HG02973 (cell line): Measurements from ENCODE around the gene TNIK.
"Not testable (repeated sequence)": the region's sequence is repeated elsewhere in the genome, so short reads cannot be mapped to it uniquely, and the experiment has no call there.

Source experiments
- ATAC-seq: cut with Tn5 transposase; IDR thresholded peaks from one replicate; pipeline ENCODE4 v1.9.1; 2021; ENCODE audit warnings: moderate library complexity; ENCODE audit not compliant: unreplicated experiment

Gene TNIK

DNA sequence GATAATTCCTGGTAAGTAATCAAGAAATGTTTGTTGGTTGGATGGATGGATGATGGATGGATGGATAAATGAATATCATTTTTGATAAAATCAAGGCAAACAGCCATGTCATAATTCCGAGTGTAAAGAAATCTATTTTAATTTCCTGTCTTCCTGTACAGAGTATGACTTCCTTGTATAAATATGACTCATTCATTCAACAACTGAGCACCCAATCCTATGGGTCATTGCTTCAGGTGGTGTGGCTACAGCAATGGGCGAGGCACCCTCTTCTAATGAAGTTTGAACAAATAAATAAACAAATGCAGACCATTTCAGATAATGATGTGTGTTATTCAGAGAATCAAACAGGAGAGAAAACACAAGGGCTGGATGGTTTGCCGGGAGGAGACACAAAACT, 198.7 kb downstream of the TNIK start:
- no peak for ATAC-seq

GRCh38 chr3:171260899-171261298, 199.3 kb downstream of the TNIK start:
- no peak for ATAC-seq

- ATAC-seq: no peak
Measured at GRCh38 chr3:171260466-171260865, 199.7 kb downstream of the TNIK start.

GRCh38 chr3:171258316-171258715, 201.9 kb downstream of the TNIK start:
- no peak for ATAC-seq

DNA sequence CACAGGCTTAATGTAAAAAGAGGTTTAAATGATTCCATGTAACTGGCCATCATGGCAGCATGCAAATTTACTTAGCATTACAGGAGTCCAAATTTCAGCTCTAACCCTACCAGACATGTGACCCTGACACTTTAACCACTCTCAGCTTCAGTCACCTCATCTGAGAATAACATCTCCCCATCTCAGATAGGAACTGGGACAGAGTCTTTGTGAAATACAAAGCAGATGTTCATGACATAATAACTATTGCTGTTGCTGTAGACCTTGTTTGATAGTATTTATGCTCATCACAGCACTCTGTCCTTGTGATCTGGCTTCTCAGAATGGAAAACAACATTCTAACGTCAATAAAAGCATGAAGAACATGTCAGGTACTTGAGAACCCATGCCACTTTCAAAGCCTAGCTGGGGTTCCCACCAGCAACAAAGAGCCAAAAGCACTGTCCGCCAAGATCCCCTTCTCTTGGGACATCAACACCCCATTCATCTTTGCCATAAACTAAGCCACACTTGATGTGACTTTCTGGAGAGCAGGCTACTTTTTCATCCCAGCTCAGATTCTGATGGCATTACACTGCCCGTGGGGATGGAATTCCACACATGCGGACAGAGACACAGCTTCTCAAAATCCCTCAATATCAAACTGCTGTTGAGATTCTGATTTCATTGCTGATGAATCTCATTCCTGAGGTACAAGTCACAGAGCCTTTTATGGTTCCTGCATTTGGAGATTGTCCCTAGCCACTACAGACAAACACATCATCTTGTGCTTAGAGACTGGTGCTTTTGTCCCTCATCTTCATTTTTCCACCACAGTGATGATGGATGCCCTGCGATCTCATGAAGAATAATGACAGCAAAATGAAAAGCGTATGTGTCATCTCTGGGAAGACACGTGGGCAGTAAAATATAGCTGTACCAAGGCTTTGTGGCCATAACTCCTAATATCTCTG, 202.7 kb downstream of the TNIK start:
- peak; percentile 61 for ATAC-seq

- ATAC-seq: peak; percentile 18
Measured at GRCh38 chr3:171256445-171257250, 203.6 kb downstream of the TNIK start.

GRCh38 chr3:171255236-171255806, 204.9 kb downstream of the TNIK start:
- ATAC-seq: peak; percentile 47

GRCh38 chr3:171254315-171254714, 205.9 kb downstream of the TNIK start:
- no peak for ATAC-seq

- ATAC-seq: no peak
Measured at GRCh38 chr3:171251835-171252234, 208.4 kb downstream of the TNIK start.

GRCh38 chr3:171250444-171250843, 209.8 kb downstream of the TNIK start:
- no peak for ATAC-seq

- peak; percentile 3 for ATAC-seq
Measured at GRCh38 chr3:171249245-171249644, 211.0 kb downstream of the TNIK start.

GRCh38 chr3:171248426-171249111, 211.6 kb downstream of the TNIK start:
- peak; percentile 79 for ATAC-seq

- ATAC-seq: no peak
Measured at GRCh38 chr3:171245796-171246765, 214.1 kb downstream of the TNIK start.

DNA sequence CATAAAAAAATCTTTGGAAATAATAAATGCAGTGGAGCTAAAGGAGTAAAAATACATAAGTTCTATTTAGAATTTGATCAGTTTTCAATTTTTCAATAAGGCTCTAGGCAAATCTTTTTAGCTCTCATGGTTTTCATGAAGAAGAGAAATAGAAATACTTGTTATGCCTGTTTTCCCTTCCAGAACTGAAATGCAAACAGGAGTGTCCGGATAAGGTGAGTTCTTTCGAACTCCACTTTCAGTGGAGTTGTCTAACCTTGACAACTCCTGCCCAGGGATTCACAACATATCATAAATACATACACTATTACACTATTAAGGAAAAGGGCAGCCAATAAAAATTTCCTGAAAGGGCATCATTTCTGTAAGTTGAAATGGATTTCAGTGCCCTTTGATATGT, 217.3 kb downstream of the TNIK start:
- no peak for ATAC-seq

- no peak for ATAC-seq
Measured at GRCh38 chr3:171242170-171242569, 218.0 kb downstream of the TNIK start.

GRCh38 chr3:171241655-171242054, 218.6 kb downstream of the TNIK start:
- ATAC-seq: not testable (repeated sequence)

DNA sequence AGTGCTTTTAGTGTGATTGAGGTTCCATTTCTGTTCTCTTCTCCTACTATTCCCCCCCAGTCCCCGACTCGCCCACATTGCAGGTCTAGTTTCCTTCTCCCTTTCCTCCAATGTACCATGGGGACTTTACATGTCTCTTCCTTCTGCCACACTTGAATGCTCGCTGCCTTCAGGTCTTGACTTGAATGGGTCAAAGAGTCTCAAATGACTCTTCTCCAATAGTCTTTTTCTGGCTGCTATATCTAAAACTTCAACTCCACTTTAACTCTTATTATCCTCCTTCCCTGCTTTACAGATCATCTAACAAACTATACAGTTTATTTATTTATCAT, 219.7 kb downstream of the TNIK start:
- ATAC-seq: no peak

DNA sequence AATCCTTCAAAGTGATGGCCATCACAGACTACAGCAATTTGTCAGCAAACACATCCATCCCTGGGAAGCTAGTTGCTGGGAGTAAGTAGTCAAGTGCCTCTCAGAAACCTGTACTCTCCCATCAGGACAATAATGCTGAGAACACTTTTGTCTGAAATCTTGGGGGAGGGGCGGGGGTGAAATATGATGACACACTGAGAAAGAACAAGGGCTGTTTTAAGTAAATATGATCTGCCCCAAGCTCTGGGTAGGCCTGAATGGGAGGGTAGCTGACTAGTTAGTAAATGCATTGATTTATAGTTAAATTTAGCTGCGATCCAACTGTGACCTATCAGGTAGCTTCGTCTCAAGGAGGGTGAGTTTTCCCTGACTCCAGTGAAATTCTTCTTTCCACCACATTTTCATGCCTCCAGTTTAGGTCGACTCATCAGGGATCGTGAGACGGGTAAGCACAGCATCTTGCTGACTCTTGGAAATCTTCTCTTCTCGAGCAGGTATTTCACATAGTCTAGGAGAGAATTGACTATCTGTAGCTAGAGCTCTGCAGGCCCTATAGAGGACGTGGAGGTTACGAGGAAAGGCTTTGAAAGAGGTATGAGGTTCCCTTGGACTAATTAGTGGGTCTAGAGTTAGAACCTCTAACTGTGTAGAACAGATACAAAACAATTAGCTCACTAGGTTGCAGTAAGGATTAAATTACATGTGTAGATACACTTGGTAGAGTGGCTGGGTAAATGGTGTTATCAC, 220.3 kb downstream of the TNIK start:
- no peak for ATAC-seq

GRCh38 chr3:171237009-171237385, 223.2 kb downstream of the TNIK start:
- ATAC-seq: no peak
